HepG2 (cell line): ENCODE data around the gene PLA2R1.

ENCODE experiments used
- CREB1 ChIP-seq, 2 experiments: fragments of 450-650 bp in 1 of 2; IDR thresholded peaks; 2 replicates each; pipeline ENCODE4 v1.6.1; 2016 to 2017; ENCODE audit warnings: control low read depth in 1 of 2, mild to moderate bottlenecking in 1 of 2, missing compliant biosample characterization in 1 of 2, missing genetic modification characterization in 1 of 2
- CTCF ChIP-seq: sonication (generic); formaldehyde crosslinking; IDR thresholded peaks from 2 replicates; pipeline ENCODE4 v1.5.0; 2020; ENCODE audit warnings: mild to moderate bottlenecking, missing genetic modification reagents, moderate library complexity
- ZNF274 ChIP-seq: sonication (generic); formaldehyde crosslinking; IDR thresholded peaks from 2 replicates; pipeline ENCODE4 v1.5.1; 2020; ENCODE audit warnings: mild to moderate bottlenecking, missing genetic modification reagents

GRCh38 chr2:160019374-160020090 is 42.9 kb downstream of the PLA2R1 start:
- TF ChIP-seq ZNF274 (CRISPR knock-in tag) (no peak), CTCF (CRISPR knock-in tag) (no peak), CREB1 (IDR thresholded peaks at IDR 0.05) (no peak), CREB1 (CRISPR knock-in tag; IDR thresholded peaks at IDR 0.05) (no peak)
